Natural killer cell treated with Interleukin-12 subunit alpha and Interleukin-12 subunit beta and Interleukin-15 and Interleukin-18, amount 100 ng/mL, for 72 hours (primary cell): ENCODE results near the gene SORCS2. TPM values are rescaled to one million over a fixed set of nuclear protein-coding genes. Genes with fewer than 3 reads are reported as not detected.

Experiments
- ATAC-seq, 2 donors: fragments of 150-1000 bp; cut with Tn5 transposase in 1 of 2; sonication (Bioruptor Pico), chemical (Tn5 transposase) in 1 of 2; 2 replicates each; pipeline ENCODE4 v1.10.0; 2021
- DNase-seq: peaks from one replicate; pipeline ENCODE4 v3.0.0; 2022; ENCODE audit warnings: low spot score
- H3K27ac Mint-ChIP-seq, 2 donors: 1 replicate in 1 of 2; 2 replicates in 1 of 2; pipeline ENCODE4 v1.8.0; 2022; ENCODE audit warnings: mixed read lengths in 2 of 2, mild to moderate bottlenecking in 1 of 2, moderate library complexity in 1 of 2
- H3K27me3 Mint-ChIP-seq, 2 donors: 1 replicate in 1 of 2; 2 replicates in 1 of 2; pipeline ENCODE4 v1.8.0; 2022; ENCODE audit warnings: mixed read lengths in 2 of 2
- H3K36me3 Mint-ChIP-seq: one replicate; pipeline ENCODE4 v1.8.0; 2022; ENCODE audit warnings: mixed read lengths
- H3K4me1 Mint-ChIP-seq, 2 donors: 1 replicate in 1 of 2; 2 replicates in 1 of 2; pipeline ENCODE4 v1.8.0; 2022; ENCODE audit warnings: low read depth in 2 of 2, mixed read lengths in 2 of 2, mild to moderate bottlenecking in 1 of 2
- H3K4me3 Mint-ChIP-seq: one replicate; pipeline ENCODE4 v1.8.0; 2022; ENCODE audit warnings: mixed read lengths
- H3K9me3 Mint-ChIP-seq: 2 replicates; pipeline ENCODE4 v1.8.0; 2022; ENCODE audit warnings: mixed read lengths
- total RNA-seq, 2 donors: library from RNA; stranded (reverse); gene quantifications; one replicate each; pipeline ENCODE4 v1.2.3, GENCODE V29; 2022

Gene SORCS2
- total RNA-seq, 2 donors from 2014 or later, result 0.17 to 0.21 TPM

DNA sequence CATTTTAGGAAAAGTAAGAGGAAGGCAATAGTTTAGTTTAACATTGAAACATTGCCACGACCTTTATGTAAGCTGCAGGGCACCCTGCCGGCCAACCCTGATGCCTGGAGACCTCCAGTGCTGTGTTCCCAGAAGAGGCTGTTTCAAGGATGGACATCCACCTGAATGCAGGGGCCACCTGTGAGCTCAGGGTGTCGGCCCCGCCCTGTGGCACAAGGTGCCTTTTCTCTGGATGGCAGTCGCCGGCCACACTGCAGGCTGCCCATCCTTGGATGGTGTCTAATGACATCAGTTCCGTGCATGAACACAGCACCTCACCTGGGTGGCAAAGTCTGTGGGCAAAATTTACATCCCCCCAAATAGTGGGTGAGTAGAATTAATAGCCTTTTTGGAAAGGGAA, 567.3 kb downstream of the SORCS2 start:
- Mint-ChIP-seq H3K36me3 (no peaks in the 10 kb centered on the region), H3K4me3 (peak overlapping the region; percentile 75), H3K27ac (peak overlapping the region; percentile 65 to 84), H3K9me3 (no peaks in the 10 kb centered on the region), H3K4me1 (peaks cover 8 to 10% of the 10 kb centered on the region in 2 donors), H3K27me3 (no peaks in the 10 kb centered on the region)
- DNase-seq (no peak), ATAC-seq (no peak)

DNA sequence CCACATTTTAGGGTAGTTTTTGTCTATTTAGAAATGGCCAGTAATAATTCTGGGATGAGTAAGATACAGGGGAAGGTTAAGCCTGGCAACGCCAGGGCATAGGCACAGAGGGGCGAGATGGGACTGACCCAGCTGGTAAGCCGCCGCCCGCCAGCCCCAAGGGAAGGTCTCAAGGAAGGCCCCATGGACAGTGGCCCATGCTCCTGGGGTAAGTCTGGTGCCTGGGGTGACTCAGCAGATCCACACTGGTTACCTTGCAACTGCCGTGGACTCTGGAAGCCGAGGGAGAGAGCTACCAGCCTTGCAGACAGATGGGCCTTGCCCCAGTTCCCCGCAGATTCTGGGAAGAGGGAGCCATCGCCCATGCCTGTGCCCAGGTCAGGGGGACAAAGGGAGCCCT, 567.9 kb downstream of the SORCS2 start:
- ATAC-seq (no peak), DNase-seq (no peak)
- Mint-ChIP-seq H3K27me3 (no peaks in the 10 kb centered on the region), H3K27ac (peak overlapping the region; percentile 65 to 84), H3K36me3 (no peaks in the 10 kb centered on the region), H3K4me3 (no peak overlapping the region), H3K9me3 (no peaks in the 10 kb centered on the region), H3K4me1 (peaks cover 6 to 10% of the 10 kb centered on the region in 2 donors)

DNA sequence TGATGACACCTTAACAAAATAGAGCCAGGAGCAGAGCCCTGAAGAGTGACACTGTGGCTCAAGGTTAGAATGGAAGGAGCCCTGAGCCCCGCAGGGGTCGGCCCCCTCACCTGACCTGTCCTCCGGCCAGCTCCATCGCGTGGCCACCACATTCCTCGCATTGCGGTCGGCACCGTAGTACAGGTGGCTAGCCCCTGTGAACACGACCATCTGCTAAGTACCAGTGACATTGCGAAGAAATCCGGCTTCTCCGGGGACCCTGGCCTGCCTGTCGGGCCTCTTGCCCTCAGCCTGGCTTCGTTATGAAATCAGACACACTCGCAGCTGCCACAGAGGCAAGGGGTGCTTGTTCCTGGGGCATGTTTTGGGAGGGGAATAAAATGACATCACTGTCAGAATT, 568.4 kb downstream of the SORCS2 start:
- no peak overlapping the region for H3K27ac Mint-ChIP-seq
- ATAC-seq (no peak), DNase-seq (no peak)
- no peaks in the 10 kb centered on the region for H3K36me3 Mint-ChIP-seq
- H3K4me1 Mint-ChIP-seq, result peaks cover 6 to 10% of the 10 kb centered on the region in 2 donors
- no peak overlapping the region for H3K4me3 Mint-ChIP-seq
- no peaks in the 10 kb centered on the region for H3K9me3 Mint-ChIP-seq
- no peaks in the 10 kb centered on the region for H3K27me3 Mint-ChIP-seq

DNA sequence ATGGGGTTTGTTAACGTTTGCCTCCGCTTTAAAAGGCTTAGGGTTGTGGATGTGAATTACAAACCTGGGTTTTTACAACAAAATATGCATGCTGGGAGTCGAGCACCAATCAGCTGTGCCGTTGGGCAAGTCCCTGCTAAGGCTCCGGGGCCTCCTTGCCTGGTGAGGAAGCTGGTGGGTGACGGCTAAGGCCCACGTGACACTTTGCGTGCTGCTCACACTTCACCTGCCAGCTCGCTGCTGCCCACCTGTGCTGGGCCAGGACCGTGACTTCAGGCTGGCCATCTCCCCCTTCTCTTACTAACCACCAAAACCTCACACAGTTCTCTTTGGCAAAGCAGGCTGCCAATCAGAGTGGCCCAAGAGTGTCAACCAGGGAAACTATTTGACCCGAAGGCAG, 569.0 kb downstream of the SORCS2 start:
- no peak for DNase-seq
- H3K9me3 Mint-ChIP-seq, result no peaks in the 10 kb centered on the region
- no peak overlapping the region for H3K4me3 Mint-ChIP-seq
- ATAC-seq, result no peak
- peaks cover 6 to 10% of the 10 kb centered on the region in 2 donors for H3K4me1 Mint-ChIP-seq
- no peak overlapping the region for H3K27ac Mint-ChIP-seq
- no peaks in the 10 kb centered on the region for H3K27me3 Mint-ChIP-seq
- no peaks in the 10 kb centered on the region for H3K36me3 Mint-ChIP-seq

DNA sequence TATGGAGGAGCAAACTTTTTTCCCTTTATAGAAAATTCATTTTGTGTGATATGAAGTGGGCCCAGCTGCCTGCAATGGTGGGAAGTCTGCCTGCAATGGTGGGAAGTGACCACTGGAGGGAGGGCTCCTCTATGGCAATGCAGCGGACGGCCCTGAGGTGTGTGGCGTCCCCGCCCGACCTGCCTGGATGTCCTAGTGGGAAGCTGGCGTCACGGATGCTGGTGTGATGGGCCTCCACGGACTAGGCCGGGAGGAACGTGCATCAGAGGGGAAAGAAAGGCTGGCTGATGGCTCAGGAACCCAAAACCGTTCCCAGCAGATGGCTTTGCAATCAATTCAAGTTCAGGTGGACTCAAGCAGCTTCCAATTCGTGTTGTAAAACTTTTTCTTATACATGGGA, 569.4 kb downstream of the SORCS2 start:
- Mint-ChIP-seq H3K4me3 (no peak overlapping the region), H3K27me3 (no peaks in the 10 kb centered on the region), H3K9me3 (no peaks in the 10 kb centered on the region), H3K27ac (no peak overlapping the region), H3K4me1 (peaks cover 6 to 10% of the 10 kb centered on the region in 2 donors), H3K36me3 (no peaks in the 10 kb centered on the region)
- DNase-seq (no peak), ATAC-seq (peak in 1 of 2 donors; percentile 57)

DNA sequence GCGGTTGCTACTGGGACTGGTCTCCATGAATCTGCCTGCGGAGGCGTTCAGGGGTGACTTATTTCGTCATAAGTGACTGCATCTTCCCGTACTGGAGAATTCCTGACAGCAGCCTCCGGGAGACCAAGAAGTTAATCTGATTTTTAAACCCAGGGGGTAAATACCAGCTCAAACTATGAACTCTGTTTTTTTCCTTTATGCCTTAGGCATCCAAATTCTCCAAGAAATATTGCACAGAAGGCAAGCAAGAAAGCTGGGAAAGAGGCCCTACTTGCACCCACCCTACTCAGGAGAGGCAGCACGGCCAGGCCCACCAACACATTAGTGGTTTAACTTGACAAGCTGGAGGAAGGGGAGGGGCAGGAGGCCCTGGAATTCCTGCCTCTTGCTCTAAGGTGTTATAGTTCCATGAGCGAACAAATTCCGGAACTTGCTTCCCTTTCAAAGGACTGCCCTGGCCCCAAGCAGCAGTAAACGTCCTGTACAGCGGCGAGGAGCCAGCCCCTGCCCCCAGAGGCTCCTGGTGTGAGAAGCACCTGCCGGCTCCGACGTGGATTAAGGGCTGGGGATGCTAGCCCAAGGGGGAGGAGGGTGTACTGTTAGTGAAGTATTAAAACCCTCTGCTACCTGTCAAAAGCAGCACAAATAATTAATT, 570.2 kb downstream of the SORCS2 start:
- no peak for DNase-seq
- Mint-ChIP-seq H3K27me3 (no peaks in the 10 kb centered on the region), H3K4me3 (no peak overlapping the region), H3K27ac (no peak overlapping the region), H3K4me1 (peaks cover 6 to 10% of the 10 kb centered on the region in 2 donors), H3K36me3 (no peaks in the 10 kb centered on the region), H3K9me3 (no peaks in the 10 kb centered on the region)
- no peak for ATAC-seq

DNA sequence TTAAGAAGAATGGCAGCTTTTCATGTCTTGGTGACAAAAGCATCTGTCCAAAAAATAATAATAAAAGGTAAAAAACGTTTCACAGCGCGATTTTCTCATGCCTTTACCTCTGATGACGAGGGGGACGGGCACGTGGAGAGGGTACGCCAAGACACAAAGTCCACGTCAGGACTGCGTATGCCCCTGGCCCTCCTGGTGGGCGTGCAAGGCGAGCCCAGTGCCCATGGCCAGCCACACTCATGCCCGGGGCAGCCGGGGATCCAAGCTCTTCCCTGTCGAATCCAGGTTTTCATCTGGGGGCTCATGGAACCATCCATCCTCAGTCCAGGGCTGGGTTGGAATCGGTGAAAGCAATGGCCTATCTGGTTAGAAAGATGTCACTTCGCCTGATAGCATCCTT, 570.8 kb downstream of the SORCS2 start:
- DNase-seq, result no peak
- Mint-ChIP-seq H3K27me3 (no peaks in the 10 kb centered on the region), H3K27ac (no peak overlapping the region), H3K4me3 (no peak overlapping the region), H3K9me3 (no peaks in the 10 kb centered on the region), H3K36me3 (no peaks in the 10 kb centered on the region), H3K4me1 (peaks cover 6 to 10% of the 10 kb centered on the region in 2 donors)
- ATAC-seq, result no peak

DNA sequence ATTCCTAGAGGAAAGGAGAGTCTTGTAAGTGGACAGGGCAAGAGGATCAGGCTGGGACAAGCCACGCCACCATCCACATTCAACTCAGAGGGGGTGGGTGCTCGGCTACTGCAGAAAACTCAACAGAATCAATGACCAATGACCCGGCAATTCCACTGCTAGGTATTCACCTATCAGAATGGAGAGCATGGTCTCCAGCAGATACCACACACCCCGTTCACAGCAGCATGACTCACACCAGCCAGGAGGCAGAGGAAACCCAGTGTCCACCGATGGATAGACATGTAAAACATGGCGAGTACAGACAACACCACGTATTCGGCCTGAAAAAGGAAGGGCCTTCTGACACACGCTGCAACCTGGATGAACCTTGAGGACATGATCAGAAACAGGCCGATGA, 571.5 kb downstream of the SORCS2 start:
- H3K4me1 Mint-ChIP-seq, result peaks cover 5 to 6% of the 10 kb centered on the region in 2 donors
- no peak overlapping the region for H3K4me3 Mint-ChIP-seq
- H3K27me3 Mint-ChIP-seq, result no peaks in the 10 kb centered on the region
- no peaks in the 10 kb centered on the region for H3K9me3 Mint-ChIP-seq
- no peak overlapping the region for H3K27ac Mint-ChIP-seq
- ATAC-seq, result no peak
- no peak for DNase-seq
- no peaks in the 10 kb centered on the region for H3K36me3 Mint-ChIP-seq

DNA sequence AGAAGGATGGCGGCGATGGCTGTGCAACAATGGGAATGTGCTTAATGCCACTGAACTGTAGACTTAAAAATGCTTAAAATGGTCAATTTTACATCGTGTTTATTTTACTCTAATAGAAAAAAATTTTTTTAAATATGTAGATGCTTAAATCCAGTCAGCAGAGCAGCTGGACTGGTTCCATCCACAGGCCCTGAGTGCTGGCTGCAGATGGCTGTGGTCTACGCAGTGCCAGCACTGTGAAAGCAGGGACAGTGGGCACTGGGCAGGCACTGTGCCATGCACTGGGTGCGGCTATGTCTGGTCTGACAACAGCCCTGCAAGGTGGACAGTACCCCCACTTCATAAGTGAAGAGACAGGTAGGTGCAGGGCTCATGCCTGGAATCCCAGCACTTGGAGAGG, 572.1 kb downstream of the SORCS2 start:
- no peak for ATAC-seq
- H3K4me3 Mint-ChIP-seq, result no peak overlapping the region
- H3K36me3 Mint-ChIP-seq, result no peaks in the 10 kb centered on the region
- no peak overlapping the region for H3K27ac Mint-ChIP-seq
- peaks cover under 1 to 3% of the 10 kb centered on the region in 2 donors for H3K4me1 Mint-ChIP-seq
- DNase-seq, result no peak
- no peaks in the 10 kb centered on the region for H3K27me3 Mint-ChIP-seq
- H3K9me3 Mint-ChIP-seq, result no peaks in the 10 kb centered on the region

DNA sequence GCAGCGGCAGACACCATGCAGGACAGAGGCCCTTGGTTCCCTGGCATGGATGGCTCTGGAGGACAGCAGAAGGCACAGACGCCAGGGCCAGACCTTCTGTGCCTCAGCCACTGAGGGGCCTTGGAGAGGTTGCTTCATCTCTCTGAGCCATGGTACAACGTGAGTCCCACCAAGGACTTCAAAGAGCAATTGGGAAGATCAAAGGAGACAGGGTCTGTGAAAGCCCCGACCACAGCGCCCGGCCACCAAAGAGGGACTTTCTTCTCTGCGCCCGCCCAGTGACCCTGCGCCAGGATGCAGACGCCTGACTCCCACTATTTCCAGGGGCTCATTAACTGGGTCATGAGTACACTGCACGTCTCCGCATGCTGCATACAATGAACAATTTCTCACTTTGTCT, 573.3 kb downstream of the SORCS2 start:
- ATAC-seq (no peak), DNase-seq (no peak)
- H3K9me3 Mint-ChIP-seq, result no peaks in the 10 kb centered on the region
- H3K27ac Mint-ChIP-seq, result no peak overlapping the region
- H3K4me1 Mint-ChIP-seq, result peaks cover 0 to 3% of the 10 kb centered on the region in 2 donors
- peaks cover 0 to 4% of the 10 kb centered on the region in 2 donors for H3K27me3 Mint-ChIP-seq
- H3K36me3 Mint-ChIP-seq, result no peaks in the 10 kb centered on the region
- no peak overlapping the region for H3K4me3 Mint-ChIP-seq

DNA sequence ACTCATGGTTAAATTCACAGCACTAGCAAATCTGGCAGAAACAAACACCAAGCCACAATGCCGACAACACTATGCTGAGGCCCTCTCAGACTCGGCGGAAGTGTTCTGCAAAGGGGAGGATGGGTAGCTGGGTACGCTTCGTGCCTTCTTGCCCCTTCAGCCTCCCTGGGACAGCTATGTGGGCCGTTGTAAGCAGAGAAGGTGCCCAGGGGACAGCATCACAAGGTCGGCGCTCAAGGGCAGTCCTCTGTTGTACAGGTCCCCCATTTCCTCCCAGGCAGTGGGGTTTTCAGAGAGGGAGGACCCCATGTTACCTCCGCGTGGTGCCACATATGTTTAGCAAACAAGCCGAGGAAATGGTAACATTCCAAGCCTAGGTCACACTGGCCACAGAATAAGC, 573.7 kb downstream of the SORCS2 start:
- peaks cover 0 to 4% of the 10 kb centered on the region in 2 donors for H3K27me3 Mint-ChIP-seq

DNA sequence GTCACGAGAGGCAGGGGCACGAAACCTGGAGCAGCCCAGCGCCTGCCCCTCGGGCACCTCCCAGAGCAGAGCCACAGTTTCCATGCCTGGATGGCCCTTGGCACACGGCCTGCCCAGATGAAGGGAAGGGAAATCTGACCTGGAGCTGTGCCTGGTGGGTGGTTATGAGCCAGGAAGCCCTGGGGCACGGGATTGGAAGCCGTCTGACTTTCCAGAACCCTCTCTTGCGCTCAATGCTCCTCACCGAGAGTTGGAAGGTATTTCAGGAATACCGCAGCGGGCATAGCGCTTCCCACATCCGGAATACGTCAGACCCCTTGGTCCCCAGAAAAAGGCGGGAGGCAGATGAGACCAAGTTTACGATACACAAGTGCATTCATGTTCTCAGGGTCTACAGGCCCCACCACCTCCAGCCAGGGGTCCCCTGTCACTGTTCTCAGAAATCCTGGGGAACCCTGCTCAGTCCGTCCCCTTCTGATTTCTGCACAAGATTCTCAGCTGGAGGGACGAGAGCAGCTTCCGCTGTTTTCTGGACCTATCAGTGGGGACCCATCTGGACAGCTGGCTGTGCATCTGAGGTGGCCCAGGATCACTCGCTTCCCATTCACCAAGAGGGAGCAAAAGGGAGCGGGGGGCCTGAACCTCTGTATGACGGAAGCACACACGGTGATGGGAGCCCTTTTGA, 574.5 kb downstream of the SORCS2 start:
- Mint-ChIP-seq H3K27me3 (peaks cover 0 to 4% of the 10 kb centered on the region in 2 donors), H3K4me1 (peaks cover 0 to under 1% of the 10 kb centered on the region in 2 donors), H3K9me3 (no peaks in the 10 kb centered on the region), H3K36me3 (no peaks in the 10 kb centered on the region), H3K27ac (no peak overlapping the region), H3K4me3 (no peak overlapping the region)
- DNase-seq (no peak), ATAC-seq (no peak)

More for the DNA sequence above, 573.7 kb downstream of the SORCS2 start:
- Mint-ChIP-seq H3K36me3 (no peaks in the 10 kb centered on the region), H3K27ac (no peak overlapping the region), H3K9me3 (no peaks in the 10 kb centered on the region), H3K4me1 (peaks cover 0 to 3% of the 10 kb centered on the region in 2 donors), H3K4me3 (no peak overlapping the region)
- ATAC-seq (no peak), DNase-seq (no peak)

DNA sequence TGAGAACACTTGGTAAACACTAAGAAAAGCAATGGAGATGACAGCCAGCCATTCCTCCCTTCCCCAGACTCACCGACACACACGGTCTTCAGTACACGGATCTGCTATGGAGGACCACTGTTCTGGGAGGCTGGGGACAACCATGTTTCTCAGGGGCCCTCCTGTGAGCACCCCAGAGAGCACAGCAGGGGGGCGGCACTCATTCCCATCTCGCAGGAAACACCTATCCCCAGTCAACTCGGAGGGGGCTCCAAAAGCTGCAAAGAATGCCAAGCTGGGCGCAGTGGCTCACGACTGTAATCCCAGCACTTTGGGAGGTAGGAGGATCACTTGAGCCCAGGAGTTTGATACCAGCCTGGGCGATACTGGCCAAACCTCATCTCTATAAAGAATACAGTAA, 575.2 kb downstream of the SORCS2 start:
- H3K27me3 Mint-ChIP-seq, result peaks cover 0 to 4% of the 10 kb centered on the region in 2 donors
- no peak overlapping the region for H3K27ac Mint-ChIP-seq
- ATAC-seq (no peak), DNase-seq (no peak)
- H3K36me3 Mint-ChIP-seq, result no peaks in the 10 kb centered on the region
- no peaks in the 10 kb centered on the region for H3K4me1 Mint-ChIP-seq
- H3K4me3 Mint-ChIP-seq, result no peak overlapping the region
- no peaks in the 10 kb centered on the region for H3K9me3 Mint-ChIP-seq

DNA sequence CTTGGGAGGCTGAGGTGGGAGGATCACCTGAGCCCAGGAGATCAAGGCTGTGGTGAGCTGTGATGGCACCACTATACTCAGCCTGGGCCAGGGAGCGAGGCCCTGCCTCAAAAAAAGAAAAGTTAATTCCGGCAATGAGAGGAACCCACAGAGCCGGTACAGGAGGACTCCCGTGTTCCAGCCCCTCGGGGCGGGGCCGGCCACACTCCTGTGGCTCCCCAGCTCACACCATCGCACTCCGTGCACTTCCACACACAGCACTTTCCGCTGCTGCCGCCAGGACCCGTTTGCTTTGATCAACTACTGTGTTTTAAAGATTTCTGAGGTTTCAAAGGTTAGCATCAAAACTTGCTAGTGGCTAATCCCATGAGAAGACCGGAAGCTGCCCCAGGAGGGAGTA, 575.6 kb downstream of the SORCS2 start:
- Mint-ChIP-seq H3K36me3 (no peaks in the 10 kb centered on the region), H3K27ac (no peak overlapping the region), H3K4me3 (no peak overlapping the region)

More for the DNA sequence above, 575.6 kb downstream of the SORCS2 start:
- Mint-ChIP-seq H3K4me1 (no peaks in the 10 kb centered on the region), H3K9me3 (no peaks in the 10 kb centered on the region), H3K27me3 (peaks cover 0 to 4% of the 10 kb centered on the region in 2 donors)
- ATAC-seq, result no peak
- no peak for DNase-seq
